SK-N-SH (cell line): Measurements from ENCODE around the gene PDIA6.
A peak's percentile ranks its signal among the peaks of the same experiment; 100 is the strongest.

Experiments used
- CHD2 ChIP-seq: fragments of 150-350 bp; IDR thresholded peaks from 2 replicates; pipeline ENCODE4 v1.6.1; 2018; ENCODE audit warnings: low read length; ENCODE audit not compliant: partially characterized antibody
- CTCF ChIP-seq: fragments of 200-600 bp; sonication (generic); IDR thresholded peaks from 2 replicates; pipeline ENCODE4 v1.6.1; 2017; ENCODE audit warnings: antibody characterized with exemption, mild to moderate bottlenecking, moderate library complexity
- EP300 ChIP-seq, 2 experiments: IDR thresholded peaks; 2 replicates each; pipeline versions ENCODE4 v1.4.0 to v1.6.1; 2012; ENCODE audit warnings: borderline replicate concordance in 1 of 2, low read depth in 1 of 2, low read length in 1 of 2
- EZH2phosphoT487 ChIP-seq: fragments of 200-600 bp; sonication (generic); IDR thresholded peaks from 2 replicates; pipeline ENCODE4 v1.6.1; 2017; ENCODE audit warnings: low read depth, mixed run types, mild to moderate bottlenecking, antibody characterized with exemption, moderate library complexity, borderline replicate concordance
- POLR2AphosphoS5 ChIP-seq: IDR thresholded peaks from 2 replicates; pipeline ENCODE4 v1.6.1; 2012; ENCODE audit warnings: low read depth, low read length
- RAD21 ChIP-seq: IDR thresholded peaks from 2 replicates; pipeline ENCODE4 v1.6.1; 2012; ENCODE audit warnings: mild to moderate bottlenecking, low read length
- REST ChIP-seq: IDR thresholded peaks from 2 replicates; pipeline ENCODE4 v1.6.1; 2012; ENCODE audit warnings: mild to moderate bottlenecking, low read depth, low read length, moderate library complexity
- TAF1 ChIP-seq: IDR thresholded peaks from 2 replicates; pipeline ENCODE4 v1.6.1; 2012; ENCODE audit warnings: low read depth, mild to moderate bottlenecking, low read length, moderate library complexity, borderline replicate concordance
- USF2 ChIP-seq: fragments of 150-350 bp; IDR thresholded peaks from 2 replicates; pipeline ENCODE4 v1.6.1; 2017; ENCODE audit warnings: antibody characterized with exemption, low read length, low read depth, borderline replicate concordance

GRCh38 chr2:10810202-10811161 lies 2.1 kb downstream of the PDIA6 start:
- TF ChIP-seq CTCF (no peak), POLR2AphosphoS5 (peak; percentile 27; the same call in 1 of the 2 replicates), EZH2phosphoT487 (no peak), RAD21 (no peak), TAF1 (no peak), USF2 (no peak), EP300 (IDR thresholded peaks at IDR 0.05; ENCODE audit: borderline replicate concordance in 1 of 2, low read depth in 1 of 2, low read length in 1 of 2) (peak in 1 of 2 experiments; percentile 69; a peak in 1 of 4 replicates), REST (no peak), CHD2 (peak; percentile 47)
